Endothelial cell of umbilical vein (primary cell): ENCODE data around the gene FAM193A. TPM values are rescaled to one million over a fixed set of nuclear protein-coding genes. Genes with fewer than 3 reads are reported as not detected.

Experiments
- BruUV-seq: library from RNA; stranded (reverse); fragments of 400-500 nt; replicated peaks from 2 replicates; lab custom pipeline; 2021; lab: Mats Ljungman, UMichigan
- CTCF ChIA-PET: fragments of 300-600, 350-600 bp; sonication (Branson Sonifier 250); formaldehyde crosslinking; loops from one replicate; lab custom pipeline; 2021; ENCODE audit warnings: antibody characterized with exemption, inconsistent platforms; lab: Charles Lee
- POLR2A ChIA-PET: fragments of 300-600, 350-600 bp; sonication (Branson Sonifier 250); formaldehyde crosslinking; loops from one replicate; lab custom pipeline; 2021; ENCODE audit warnings: antibody characterized with exemption, inconsistent platforms; lab: Charles Lee
- DNase-seq: peaks from one replicate; pipeline ENCODE4 v3.0.0-alpha.2; 2011; ENCODE audit warnings: low read depth, low spot score
- FAIRE-seq: peaks from 2 replicates; lab custom pipeline; 2011; peaks lifted over from hg19 to GRCh38; lab: Jason Lieb, UNC
- H2AFZ ChIP-seq: 2 replicates; pipeline ENCODE4 v1.6.0; 2012; ENCODE audit warnings: low read depth, low read length, control low read depth, inconsistent platforms
- H3K27ac ChIP-seq: 2 replicates; pipeline ENCODE4 v1.5.1; 2011; ENCODE audit warnings: low read depth, mild to moderate bottlenecking, control low read depth, low read length, moderate library complexity; ENCODE audit not compliant: insufficient read depth
- H3K27me3 ChIP-seq, 2 experiments: 2 replicates each; pipeline versions ENCODE4 v1.6.0 to v1.6.1; 2011; ENCODE audit warnings: low read length in 2 of 2, mixed read lengths in 1 of 2; ENCODE audit not compliant: control insufficient read depth in 2 of 2, insufficient read depth in 2 of 2
- H3K36me3 ChIP-seq, 2 experiments: 2 replicates in 1 of 2; 3 replicates in 1 of 2; pipeline ENCODE4 v1.5.1; 2011; ENCODE audit warnings: low read length in 2 of 2, mild to moderate bottlenecking in 1 of 2, moderate library complexity in 1 of 2; ENCODE audit not compliant: control insufficient read depth in 2 of 2, insufficient read depth in 2 of 2; ENCODE audit errors: extremely low read depth in 1 of 2
- H3K4me1 ChIP-seq: 3 replicates; pipeline ENCODE4 v1.5.1; 2011; ENCODE audit warnings: mild to moderate bottlenecking, low read length; ENCODE audit not compliant: control insufficient read depth, insufficient read depth; ENCODE audit errors: extremely low read depth
- H3K4me2 ChIP-seq: 2 replicates; pipeline ENCODE4 v1.6.1; 2011; ENCODE audit warnings: low read length, control low read depth, mixed read lengths; ENCODE audit not compliant: insufficient read depth
- H3K4me3 ChIP-seq, 3 experiments: fragments of 200-600 bp in 1 of 3; sonication (generic), shearing (Covaris generic) in 1 of 3; replicated peaks in 1 of 3; 2 replicates each; pipeline ENCODE4 v1.5.1; 2011 to 2016; ENCODE audit warnings: control low read depth in 3 of 3, low read length in 3 of 3, mild to moderate bottlenecking in 2 of 3, inconsistent platforms in 1 of 3, low read depth in 1 of 3, moderate library complexity in 1 of 3; ENCODE audit not compliant: insufficient read depth in 1 of 3
- H3K79me2 ChIP-seq: 2 replicates; pipeline ENCODE4 v1.6.0; 2012; ENCODE audit warnings: low read length, inconsistent platforms; ENCODE audit not compliant: control insufficient read depth, insufficient read depth
- H3K9ac ChIP-seq: replicated peaks from 2 replicates; pipeline ENCODE3; 2011; ENCODE audit warnings: low read length, control low read depth; ENCODE audit not compliant: insufficient read depth; ENCODE audit errors: extremely low read depth
- H3K9me1 ChIP-seq: replicated peaks from 3 replicates; pipeline ENCODE4 v1.6.0; 2011; ENCODE audit warnings: mild to moderate bottlenecking, low read length; ENCODE audit not compliant: control insufficient read depth, insufficient read depth; ENCODE audit errors: extremely low read depth
- H3K9me3 ChIP-seq: replicated peaks from 2 replicates; pipeline ENCODE4 v1.5.1; 2012; ENCODE audit warnings: low read length, inconsistent platforms; ENCODE audit not compliant: control insufficient read depth, insufficient read depth
- H4K20me1 ChIP-seq: replicated peaks from 2 replicates; pipeline ENCODE3; 2011; ENCODE audit warnings: mild to moderate bottlenecking, low read length; ENCODE audit not compliant: control insufficient read depth, insufficient read depth; ENCODE audit errors: extremely low read depth
- CTCF ChIP-seq, 2 donors: IDR thresholded peaks; 1 replicate in 1 of 2; 2 replicates in 1 of 2; pipeline ENCODE4 v1.5.1; 2011; ENCODE audit warnings: low read length in 2 of 2, mild to moderate bottlenecking in 2 of 2, moderate library complexity in 2 of 2, control low read depth in 1 of 2, inconsistent platforms in 1 of 2, low read depth in 1 of 2; ENCODE audit not compliant: insufficient read depth in 1 of 2; ENCODE audit errors: extremely low read depth in 1 of 2
- EZH2 ChIP-seq: IDR thresholded peaks from 2 replicates; pipeline ENCODE4 v1.6.1; 2012; ENCODE audit warnings: borderline replicate concordance, low read depth, mild to moderate bottlenecking, moderate library complexity, low read length, inconsistent platforms; ENCODE audit not compliant: severe bottlenecking
- FOS ChIP-seq: IDR thresholded peaks from 2 replicates; pipeline ENCODE4 v1.6.1; 2011; ENCODE audit warnings: mild to moderate bottlenecking, low read length, moderate library complexity, borderline replicate concordance; ENCODE audit not compliant: insufficient read depth
- GATA2 ChIP-seq: IDR thresholded peaks from 2 replicates; pipeline ENCODE4 v1.7.0; 2011; ENCODE audit warnings: low read depth, mild to moderate bottlenecking, moderate library complexity, mixed read lengths, low read length; ENCODE audit not compliant: insufficient read length, insufficient read depth
- JUN ChIP-seq: IDR thresholded peaks from 2 replicates; pipeline ENCODE4 v1.6.1; 2011; ENCODE audit warnings: borderline replicate concordance, low read depth; ENCODE audit not compliant: insufficient read length, insufficient read depth
- MYC ChIP-seq: IDR thresholded peaks from one replicate; pipeline ENCODE4 v1.6.1; 2011; ENCODE audit warnings: mild to moderate bottlenecking, low read depth, low read length
- POLR2A ChIP-seq: IDR thresholded peaks from 2 replicates; pipeline ENCODE4 v1.6.1; 2012; ENCODE audit warnings: low read depth, mild to moderate bottlenecking, control low read depth, low read length
- POLR2AphosphoS5 ChIP-seq: IDR thresholded peaks from 2 replicates; pipeline ENCODE4 v1.6.1; 2012; ENCODE audit warnings: low read depth, mild to moderate bottlenecking, control low read depth, low read length, moderate library complexity; ENCODE audit not compliant: insufficient read depth
- dilution Hi-C: fragments of 300-500 bp; cut with MboI; formaldehyde crosslinking; loops from one replicate; pipeline ENCODE4 v1.15.0; 2019; ENCODE audit warnings: low sequenced_read_pairs; ENCODE audit not compliant: extremely low pct_ligation_motif_present
- intact Hi-C: fragments of 100-400 bp; cut with micrococcal nuclease; formaldehyde crosslinking; loops from one replicate; pipeline ENCODE4 v1.10.0; 2022
- polyA plus RNA-seq, 4 experiments: library from polyadenylated mRNA; depleted of rRNA in 3 of 4; stranded (reverse) in 3 of 4; unstranded in 1 of 4; fragments of >200 nt; gene quantifications; 2 replicates each; pipeline versions ENCODE4 v1.2.1 to v1.2.3, GENCODE V29; 2011 to 2012; ENCODE audit warnings: missing spikeins in 1 of 4
- total RNA-seq: library from RNA; stranded (reverse); gene quantifications from 2 replicates; pipeline ENCODE4 v1.2.3, GENCODE V29; 2021
- TF ChIP-seq, protein P1 (sequence below): IDR thresholded peaks from 2 replicates; pipeline ENCODE4 v1.6.1; 2011; ENCODE audit not compliant: insufficient read depth, insufficient read length

The FAM193A gene
- total and polyA plus RNA-seq, 2 donors (not counting 3 experiments of a cell fraction or from before 2014, with no cell fraction given), result 12.3 to 32.1 TPM

DNA sequence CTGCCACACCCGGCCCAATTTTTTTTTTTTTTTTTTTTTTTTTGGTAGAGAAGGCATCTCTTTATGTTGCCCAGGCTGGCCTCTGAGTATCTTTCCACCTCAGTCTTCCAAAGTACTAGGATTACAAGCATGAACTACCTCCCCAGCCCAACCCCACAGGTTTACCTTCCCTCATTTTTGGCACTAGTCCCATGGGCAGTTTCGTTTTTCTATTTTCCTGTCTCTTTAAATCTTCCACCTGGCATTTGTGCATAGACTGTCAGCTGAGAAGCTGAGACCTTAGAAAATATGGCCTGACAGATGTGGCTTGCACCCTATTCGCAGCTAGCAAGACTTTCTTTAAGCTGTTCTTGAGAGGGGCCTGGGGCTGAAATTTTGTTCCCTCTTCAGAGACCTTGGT, 191.8 kb downstream of the FAM193A start:
- BruUV-seq, result no TSS peak

DNA sequence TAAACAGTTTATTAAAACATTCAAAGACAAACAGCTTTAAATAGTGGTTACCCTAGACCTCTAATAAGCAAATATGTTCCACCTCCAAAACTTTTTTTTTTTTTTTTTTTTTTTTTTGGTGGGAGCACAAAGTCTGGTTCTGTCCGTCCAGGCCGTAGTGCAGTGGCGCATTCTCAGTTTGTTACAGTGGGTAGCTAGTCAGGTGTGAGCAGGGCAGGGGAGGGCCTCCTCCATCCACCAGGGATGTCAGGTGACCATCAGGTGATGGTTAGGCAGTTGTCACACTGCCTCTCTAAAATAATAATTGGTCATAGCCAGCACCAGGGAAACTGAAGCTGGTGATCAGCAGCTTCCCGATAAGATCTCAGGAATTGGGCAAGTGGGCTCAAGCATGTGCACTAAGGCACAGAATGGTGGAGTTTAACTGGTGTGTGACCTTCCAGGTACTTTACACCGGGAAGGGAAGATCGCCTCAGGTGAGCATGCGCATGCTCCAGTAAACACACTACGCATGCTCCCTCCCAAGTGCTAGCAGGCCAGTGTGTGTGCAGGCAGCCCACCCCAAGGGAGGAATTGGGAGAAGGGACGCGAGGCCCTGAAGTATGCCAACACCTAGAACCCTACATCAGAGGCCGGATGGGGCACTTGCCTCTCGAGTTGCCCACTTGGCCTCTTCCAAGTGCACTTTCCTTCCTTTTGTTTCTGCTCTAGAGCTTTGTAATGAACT, 192.5 kb downstream of the FAM193A start:
- dilution Hi-C loops, result no loop called here
- no peaks in the 10 kb centered on the region for H3K9me1 ChIP-seq
- H3K27me3 ChIP-seq, result no peaks in the 10 kb centered on the region
- no peaks in the 10 kb centered on the region for H3K79me2 ChIP-seq
- H3K4me1 ChIP-seq, result no peaks in the 10 kb centered on the region
- intact Hi-C loops, result no loop called here
- no peak for TF ChIP-seq CTCF (IDR thresholded peaks at IDR 0.05; ENCODE audit: extremely low read depth in 1 of 2, insufficient read depth in 1 of 2, low read depth in 1 of 2, low read length in 2 of 2)
- TF ChIP-seq POLR2A, result no peak
- TF ChIP-seq POLR2AphosphoS5, result no peak
- TF ChIP-seq MYC, result no peak
- TF ChIP-seq EZH2, result no peak
- no peak for TF ChIP-seq FOS
- TF ChIP-seq, protein P1, sequence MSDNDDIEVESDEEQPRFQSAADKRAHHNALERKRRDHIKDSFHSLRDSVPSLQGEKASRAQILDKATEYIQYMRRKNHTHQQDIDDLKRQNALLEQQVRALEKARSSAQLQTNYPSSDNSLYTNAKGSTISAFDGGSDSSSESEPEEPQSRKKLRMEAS, result no peak
- no peak for TF ChIP-seq GATA2
- TF ChIP-seq JUN, result no peak
- H3K4me2 ChIP-seq, result no peak overlapping the region
- no peaks in the 10 kb centered on the region for H3K9me3 ChIP-seq
- no peak overlapping the region for H3K4me3 ChIP-seq
- no peak overlapping the region for H2AFZ ChIP-seq
- CTCF ChIA-PET, result interaction anchor here (1.0 to 1.2 kb wide), 2 partner anchors 7 to 15 kb away, joined by 3 to 4 read pairs; no protein-coding TSS in a partner anchor
- H3K27ac ChIP-seq, result no peak overlapping the region
- H4K20me1 ChIP-seq, result no peaks in the 10 kb centered on the region
- H3K36me3 ChIP-seq, result peaks cover 6 to 15% of the 10 kb centered on the region in 2 experiments
- POLR2A ChIA-PET, result no interaction called here
- no peak overlapping the region for H3K9ac ChIP-seq
- FAIRE-seq, result no peak
- BruUV-seq, result no TSS peak
- no peak for DNase-seq

More for the DNA sequence above, 191.8 kb downstream of the FAM193A start:
- Histone ChIP-seq H3K4me2 (no peak overlapping the region), H3K36me3 (peaks cover 4 to 15% of the 10 kb centered on the region in 2 experiments), H3K9me3 (no peaks in the 10 kb centered on the region), H3K27ac (no peak overlapping the region), H4K20me1 (no peaks in the 10 kb centered on the region), H3K79me2 (no peaks in the 10 kb centered on the region), H2AFZ (no peak overlapping the region), H3K4me1 (no peaks in the 10 kb centered on the region), H3K4me3 (no peak overlapping the region), H3K27me3 (no peaks in the 10 kb centered on the region), H3K9ac (no peak overlapping the region), H3K9me1 (no peaks in the 10 kb centered on the region)
- FAIRE-seq (no peak), DNase-seq (no peak)
- dilution Hi-C loops, result no loop called here
- TF ChIP-seq EZH2, result no peak
- TF ChIP-seq FOS, result no peak
- TF ChIP-seq POLR2AphosphoS5, result no peak
- no peak for TF ChIP-seq POLR2A
- no peak for TF ChIP-seq JUN
- ChIA-PET CTCF (interaction anchor here (0.8 to 1.0 kb wide), 3 partner anchors 14 to 226 kb away, joined by 3 read pairs; no protein-coding TSS in a partner anchor), POLR2A (interaction anchor here (0.7 kb wide), 1 partner anchor 10 kb away, joined by 3 read pairs; no protein-coding TSS in a partner anchor)
- intact Hi-C loops, result no loop called here
